Fibroblast of mammary gland (primary cell): ENCODE measurements around the gene GABRR3.
A peak's percentile ranks its signal among the peaks of the same experiment; 100 is the strongest.

ENCODE experiments used
- DNase-seq: peaks from one replicate; pipeline ENCODE4 v3.0.0-alpha.2; 2010; ENCODE audit warnings: low read depth
- H3K4me3 ChIP-seq: 2 replicates; pipeline ENCODE4 v1.5.1; 2011; ENCODE audit warnings: low read depth, mild to moderate bottlenecking, low read length, moderate library complexity; ENCODE audit not compliant: control insufficient read depth
- CTCF ChIP-seq: conservative IDR thresholded peaks from 2 replicates; pipeline ENCODE4 v1.5.1; 2011; ENCODE audit warnings: low read depth, low read length, inconsistent platforms; ENCODE audit not compliant: control insufficient read depth, insufficient read depth

The GABRR3 gene

DNA sequence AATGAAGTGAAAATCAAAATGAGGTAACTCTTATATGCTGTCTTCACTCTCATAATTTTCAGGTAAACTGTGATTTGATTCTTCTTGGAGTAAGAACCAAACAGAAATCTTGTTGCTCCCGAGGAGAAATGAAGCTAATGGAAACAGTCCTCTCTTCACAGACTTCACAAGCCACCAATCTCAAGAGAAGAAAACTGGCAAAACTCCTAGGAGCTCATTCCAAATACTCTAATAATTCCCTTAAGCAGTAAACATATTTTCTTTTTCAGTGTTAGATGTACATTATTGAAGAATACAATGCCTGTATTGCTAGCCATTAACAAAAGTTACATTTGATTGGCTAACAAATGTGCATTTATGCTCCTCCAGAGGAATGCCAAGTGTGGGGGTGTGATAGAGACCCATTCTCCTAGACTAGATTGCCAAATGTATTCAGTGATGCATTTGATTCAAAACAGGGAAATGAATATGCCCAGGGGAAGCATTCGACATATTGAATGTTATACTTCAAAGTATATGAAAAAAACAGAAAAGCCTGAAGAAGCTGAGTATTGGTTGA is 51.1 kb downstream of the GABRR3 start:
- no peak overlapping the region for H3K4me3 ChIP-seq
- no peak for DNase-seq
- no peak for TF ChIP-seq CTCF

- no peak for DNase-seq
- H3K4me3 ChIP-seq, result no peak overlapping the region
- TF ChIP-seq CTCF, result no peak
Measured at GRCh38 chr3:97981886-97982285, 53.2 kb downstream of the GABRR3 start.

GRCh38 chr3:97979610-97980009 is 55.5 kb downstream of the GABRR3 start:
- no peak overlapping the region for H3K4me3 ChIP-seq
- no peak for TF ChIP-seq CTCF
- no peak for DNase-seq

DNA sequence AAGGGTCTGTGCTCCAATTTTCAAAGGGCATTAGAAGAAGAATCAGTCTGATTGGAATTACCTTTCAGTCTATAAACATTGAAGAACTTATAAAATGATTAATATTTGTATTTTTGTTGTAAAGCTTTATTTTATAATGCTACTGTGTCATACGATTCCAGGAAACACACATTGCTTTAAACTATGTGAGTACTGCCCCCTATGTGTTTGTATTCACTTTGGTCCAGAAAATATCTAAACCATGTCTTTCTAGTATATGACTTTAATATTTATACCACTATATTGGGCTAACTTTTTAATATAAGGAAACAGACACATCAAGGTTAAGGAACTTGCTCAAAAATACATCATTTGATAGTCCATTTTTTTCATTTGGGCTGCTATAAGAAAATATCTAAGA is 59.6 kb downstream of the GABRR3 start:
- no peak overlapping the region for H3K4me3 ChIP-seq
- peak; percentile 28 for TF ChIP-seq CTCF
- no peak for DNase-seq

GRCh38 chr3:97974996-97975395 is 60.1 kb downstream of the GABRR3 start:
- no peak for DNase-seq
- no peak for TF ChIP-seq CTCF
- no peak overlapping the region for H3K4me3 ChIP-seq

DNA sequence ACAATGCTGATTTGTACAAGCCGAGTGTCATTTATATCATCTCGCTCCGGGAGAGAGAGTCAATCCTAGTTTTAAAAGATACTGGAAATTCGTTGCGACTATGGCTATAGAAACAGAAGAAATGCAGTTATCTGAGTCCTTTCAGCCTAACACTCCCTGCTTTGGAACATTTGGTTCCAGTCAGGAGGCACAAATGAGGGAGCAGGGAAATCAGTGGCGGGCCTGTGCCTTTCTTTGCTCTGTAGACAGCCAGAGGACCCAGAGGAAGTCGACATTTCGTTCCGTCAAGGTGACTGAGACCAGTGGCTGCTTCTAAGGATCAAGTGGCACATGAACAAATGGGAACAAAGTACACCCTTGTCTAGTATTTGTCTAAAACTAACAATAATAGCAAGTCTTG is 62.1 kb downstream of the GABRR3 start:
- TF ChIP-seq CTCF, result no peak
- no peak for DNase-seq
- peak overlapping the region; percentile 68 for H3K4me3 ChIP-seq

DNA sequence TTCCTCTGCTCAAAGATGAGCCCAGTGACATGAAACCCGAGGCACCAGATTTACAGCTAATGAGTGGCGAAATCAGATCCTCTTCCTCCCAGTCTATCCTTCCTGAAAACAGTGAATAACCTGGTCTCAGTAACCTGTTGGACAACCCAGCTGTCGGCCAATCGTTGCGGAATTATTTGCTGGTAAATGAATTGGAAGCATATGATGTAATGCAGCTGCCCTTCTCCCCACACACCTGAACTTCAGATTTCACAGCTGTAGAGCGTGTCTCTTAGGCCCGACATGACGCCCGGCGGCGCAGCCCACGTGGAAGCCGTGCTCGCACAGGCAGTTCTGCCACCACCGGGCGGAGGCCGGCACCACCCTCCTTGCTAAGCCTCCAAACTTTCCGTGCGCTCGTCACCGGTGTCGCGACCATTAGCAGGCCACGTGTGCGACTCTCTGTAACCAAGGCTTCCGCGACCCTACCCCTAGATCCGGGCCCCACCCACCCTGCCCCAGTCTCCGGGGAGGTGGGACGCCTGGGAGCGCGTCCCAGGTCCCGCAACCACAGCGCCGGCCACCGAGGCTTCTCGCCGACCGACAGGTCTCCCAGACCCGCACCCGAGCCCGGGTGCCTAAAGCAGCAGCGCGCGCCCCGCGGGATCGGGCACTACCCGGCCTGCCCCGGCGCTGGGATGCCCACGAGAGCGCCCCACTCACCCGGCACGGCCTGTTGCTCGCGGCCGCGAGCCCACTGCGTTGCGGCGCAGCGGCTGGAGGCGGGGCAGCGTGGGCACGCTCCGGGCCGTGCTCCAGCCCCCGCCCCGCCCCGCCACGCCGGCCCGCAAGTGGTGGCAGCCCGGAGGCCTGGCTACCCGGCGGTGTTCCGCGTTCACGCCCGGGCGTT is 63.2 kb downstream of the GABRR3 start, which contains the start of gene RIOX2:
Gene RIOX2, minus strand, starts transcription at position 753 of the 889 bp plus-strand sequence. CDS start 4,838 bp downstream, outside the sequence.
- no peak for TF ChIP-seq CTCF
- H3K4me3 ChIP-seq, result peak within 1 kb of the TSS; percentile 68
- peak; percentile 67 for DNase-seq
